HL-60 (cell line): ENCODE data around the gene MRPL22.

Experiments used
- CTCF ChIP-seq: IDR thresholded peaks from one replicate; pipeline ENCODE4 v1.5.1; 2011; ENCODE audit warnings: low read length, control low read depth, inconsistent platforms; ENCODE audit not compliant: insufficient read depth
- GABPA ChIP-seq: IDR thresholded peaks from 2 replicates; pipeline ENCODE4 v1.6.1; 2012; ENCODE audit warnings: low read depth
- POLR2AphosphoS5 ChIP-seq: IDR thresholded peaks from 2 replicates; pipeline ENCODE4 v1.6.1; 2012; ENCODE audit warnings: low read depth
- REST ChIP-seq: IDR thresholded peaks from 2 replicates; pipeline ENCODE4 v1.6.1; 2012; ENCODE audit warnings: low read depth; ENCODE audit not compliant: insufficient replicate concordance

- no peak for TF ChIP-seq CTCF
- TF ChIP-seq POLR2AphosphoS5 = no peak
- TF ChIP-seq REST = no peak
- TF ChIP-seq GABPA = no peak
Measured at GRCh38 chr5:154944716-154945115, 3.8 kb downstream of the MRPL22 start.
